Medulla oblongata (tissue), 1 donor: ENCODE measurements around the gene ACSM4.
"Not testable (repeated sequence)": the region's sequence is repeated elsewhere in the genome, so short reads cannot be mapped to it uniquely, and the experiment has no call there.

Source experiments
- DNase-seq: peaks from one replicate; pipeline ENCODE4 v3.0.0-alpha.2; 2015; ENCODE audit errors: extremely low spot score

The ACSM4 gene, protein sequence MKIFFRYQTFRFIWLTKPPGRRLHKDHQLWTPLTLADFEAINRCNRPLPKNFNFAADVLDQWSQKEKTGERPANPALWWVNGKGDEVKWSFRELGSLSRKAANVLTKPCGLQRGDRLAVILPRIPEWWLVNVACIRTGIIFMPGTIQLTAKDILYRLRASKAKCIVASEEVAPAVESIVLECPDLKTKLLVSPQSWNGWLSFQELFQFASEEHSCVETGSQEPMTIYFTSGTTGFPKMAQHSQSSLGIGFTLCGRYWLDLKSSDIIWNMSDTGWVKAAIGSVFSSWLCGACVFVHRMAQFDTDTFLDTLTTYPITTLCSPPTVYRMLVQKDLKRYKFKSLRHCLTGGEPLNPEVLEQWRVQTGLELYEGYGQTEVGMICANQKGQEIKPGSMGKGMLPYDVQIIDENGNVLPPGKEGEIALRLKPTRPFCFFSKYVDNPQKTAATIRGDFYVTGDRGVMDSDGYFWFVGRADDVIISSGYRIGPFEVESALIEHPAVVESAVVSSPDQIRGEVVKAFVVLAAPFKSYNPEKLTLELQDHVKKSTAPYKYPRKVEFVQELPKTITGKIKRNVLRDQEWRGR

DNA sequence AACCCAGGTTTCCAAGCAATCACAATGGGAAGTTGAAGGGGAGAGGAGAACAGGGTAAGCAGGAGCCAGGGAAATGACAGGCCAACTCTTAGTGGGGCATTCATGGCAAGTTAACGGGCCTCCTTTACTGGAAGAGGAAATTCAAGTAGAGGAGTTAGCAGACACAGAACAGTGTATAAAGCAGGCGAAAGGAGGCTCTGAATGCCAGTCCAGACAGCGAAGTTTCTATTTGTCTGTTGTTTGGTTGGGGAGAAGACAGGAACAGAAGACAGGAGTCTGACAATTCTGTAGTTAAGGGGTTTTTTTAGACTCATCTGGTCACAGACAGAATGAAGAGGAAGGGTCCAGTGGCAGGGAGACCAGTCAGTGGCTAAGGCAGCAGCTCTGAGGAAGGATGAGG, at the start of gene ACSM4:
Gene ACSM4 (plus strand): TSS at position 301 of the 400 bp plus-strand sequence. CDS start 260 bp downstream, outside the sequence.
- DNase-seq = no peak

DNA sequence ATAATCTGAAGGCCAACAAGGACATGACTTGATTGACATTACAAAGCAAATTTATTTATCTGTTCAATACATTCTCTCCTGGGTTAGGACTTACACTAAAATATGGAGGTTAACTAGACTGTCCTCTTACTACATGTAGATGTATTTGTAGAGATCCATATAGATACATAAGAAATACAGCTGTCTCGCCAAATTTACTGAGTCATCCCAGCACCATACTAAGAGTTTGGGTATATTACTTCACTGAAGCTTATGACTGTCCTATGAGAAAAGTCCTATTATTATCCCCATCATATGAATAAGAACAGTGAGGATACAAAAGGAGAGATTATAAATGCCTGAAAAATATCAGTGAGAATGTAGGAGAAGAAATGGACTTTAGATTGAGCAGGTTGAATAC, 44.8 kb upstream of the ACSM4 start:
- no peak for DNase-seq

DNA sequence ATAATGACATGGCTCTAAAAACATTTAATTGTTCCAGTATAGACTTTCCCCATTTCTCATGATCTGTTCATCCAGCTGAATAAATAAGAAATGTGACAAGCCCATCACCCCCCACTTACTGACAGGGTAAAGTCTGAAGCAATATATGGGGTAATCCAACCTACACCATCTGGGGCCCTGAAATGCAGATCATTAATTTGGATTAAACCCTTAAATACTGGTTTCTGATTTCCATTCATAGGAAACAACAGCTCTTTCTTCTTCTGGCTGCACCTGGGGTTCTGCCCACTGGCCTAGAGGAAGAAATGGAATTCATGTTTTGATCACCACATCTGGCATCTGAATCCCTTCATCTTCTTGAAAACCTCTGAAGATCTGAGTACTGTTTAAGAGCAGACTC, 39.3 kb upstream of the ACSM4 start:
- no peak for DNase-seq

DNA sequence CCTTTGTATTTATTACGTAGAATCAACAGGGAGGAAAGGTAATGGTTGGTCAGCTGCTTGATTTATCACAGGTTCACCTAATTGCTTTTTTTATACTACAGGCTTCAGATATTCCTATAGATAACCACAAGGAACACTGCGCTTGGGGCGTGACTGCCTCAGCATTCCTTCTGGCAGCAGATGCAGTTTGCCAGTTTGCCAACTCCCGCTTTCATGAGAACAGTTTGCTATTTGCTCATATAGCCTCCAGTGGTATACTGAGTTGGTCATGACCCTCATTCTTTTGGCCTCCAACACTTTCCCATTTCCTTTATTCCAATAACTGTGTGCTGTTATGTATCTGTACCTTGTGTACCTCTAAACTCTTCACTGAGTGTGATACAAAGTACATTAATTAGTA, 38.6 kb upstream of the ACSM4 start:
- DNase-seq = no peak

DNA sequence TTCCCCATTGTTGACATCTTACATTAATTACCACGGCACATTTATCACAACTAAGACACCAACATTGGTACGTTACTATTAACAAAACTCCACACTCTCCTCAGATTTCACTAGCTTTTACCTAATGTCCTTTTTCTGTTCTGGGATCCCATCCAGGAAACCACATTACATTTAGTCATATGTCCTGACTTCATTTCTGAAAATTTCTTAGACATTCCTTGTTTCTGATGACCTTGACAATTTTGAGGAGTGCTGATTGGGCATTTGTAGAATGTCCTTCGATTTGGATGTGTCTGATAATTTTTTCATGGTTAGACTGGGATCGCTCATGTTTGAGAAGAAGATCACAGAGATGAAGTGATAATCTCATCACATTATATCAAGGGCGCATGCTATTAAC, 34.6 kb upstream of the ACSM4 start:
- DNase-seq = no peak

DNA sequence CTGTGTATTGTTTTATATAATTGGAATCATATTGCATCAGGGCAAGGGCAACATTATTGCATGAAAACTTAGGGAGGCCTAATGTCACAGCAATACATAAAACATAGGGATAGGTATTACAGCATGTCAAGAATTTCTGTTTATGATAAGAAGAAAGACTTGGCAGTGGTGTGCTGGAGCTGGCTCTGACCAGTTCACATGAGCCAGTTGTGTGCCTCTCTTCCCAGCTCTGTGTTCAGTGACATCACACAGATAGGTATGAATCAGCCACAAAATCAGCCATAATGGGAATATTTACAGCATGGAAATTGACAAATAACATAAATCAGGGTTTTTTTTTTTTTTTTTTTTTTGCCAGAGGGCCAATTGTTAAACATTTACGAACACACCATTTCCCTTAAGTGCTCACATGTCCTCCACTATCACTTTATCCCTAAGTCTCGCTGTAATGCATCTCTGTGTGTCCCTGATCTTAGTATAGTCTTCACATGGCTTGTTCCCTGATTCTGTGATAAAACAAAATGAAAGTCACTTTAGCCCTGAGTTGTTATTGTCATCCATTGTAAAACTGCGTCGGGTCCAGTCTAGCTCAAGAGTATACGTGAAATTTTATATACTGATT, 31.9 kb upstream of the ACSM4 start:
- no peak for DNase-seq

DNA sequence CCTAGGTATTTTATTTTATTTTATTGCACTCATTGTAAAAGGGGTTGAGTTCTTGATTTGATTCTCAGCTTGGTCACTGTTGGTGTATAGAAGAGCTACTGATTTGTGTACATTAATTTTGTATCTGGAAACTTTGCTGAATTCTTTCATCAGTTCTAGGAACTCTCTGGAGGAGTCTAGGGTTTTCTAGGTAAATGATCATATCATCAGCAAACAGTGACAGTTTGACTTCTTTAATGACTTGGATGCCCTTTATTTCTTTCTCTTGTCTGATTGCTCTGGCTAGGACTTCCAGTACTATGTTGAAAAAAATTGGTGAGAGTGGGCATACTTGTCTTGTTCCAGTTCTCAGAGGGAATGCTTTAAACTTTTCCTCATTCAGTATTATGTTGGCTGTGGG, 28.4 kb upstream of the ACSM4 start:
- not testable (repeated sequence) for DNase-seq

DNA sequence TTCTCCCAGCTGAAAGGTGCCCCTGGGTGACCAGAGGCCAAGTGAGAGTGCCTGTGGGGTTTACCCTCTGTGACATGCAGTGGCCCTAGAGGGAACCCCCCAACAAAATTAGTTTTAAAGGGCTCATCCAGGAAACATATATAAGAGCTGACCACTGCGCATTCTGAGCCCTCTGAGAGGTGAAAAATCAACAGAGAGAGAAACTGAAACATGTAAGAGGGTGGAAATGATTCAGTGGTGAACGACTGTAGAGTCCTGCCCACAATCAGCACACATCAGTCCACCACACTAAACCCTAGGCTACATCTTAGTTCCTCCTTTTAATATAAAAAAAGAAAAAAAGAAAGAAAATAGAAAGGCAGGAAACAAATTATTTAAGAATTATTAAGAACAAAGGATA, 21.0 kb upstream of the ACSM4 start:
- no peak for DNase-seq

DNA sequence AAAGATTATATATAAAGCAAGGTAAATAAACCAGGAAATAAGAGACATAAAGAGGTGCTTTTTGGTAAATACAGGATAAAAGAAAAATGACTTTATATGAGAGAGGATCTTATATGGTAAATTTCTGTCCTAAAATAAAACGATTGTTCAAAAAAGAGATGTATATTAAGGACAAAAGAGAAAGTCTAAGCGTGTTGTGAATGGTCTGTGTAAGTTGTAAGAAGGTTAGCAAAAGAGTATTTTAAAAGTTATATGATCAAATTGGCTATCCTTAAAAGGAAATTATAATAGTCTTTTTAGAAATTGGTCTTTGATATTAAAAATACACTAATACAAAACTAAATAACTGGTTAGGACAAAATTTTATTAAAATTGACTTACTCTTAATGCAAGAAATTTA, 14.1 kb upstream of the ACSM4 start:
- no peak for DNase-seq

DNA sequence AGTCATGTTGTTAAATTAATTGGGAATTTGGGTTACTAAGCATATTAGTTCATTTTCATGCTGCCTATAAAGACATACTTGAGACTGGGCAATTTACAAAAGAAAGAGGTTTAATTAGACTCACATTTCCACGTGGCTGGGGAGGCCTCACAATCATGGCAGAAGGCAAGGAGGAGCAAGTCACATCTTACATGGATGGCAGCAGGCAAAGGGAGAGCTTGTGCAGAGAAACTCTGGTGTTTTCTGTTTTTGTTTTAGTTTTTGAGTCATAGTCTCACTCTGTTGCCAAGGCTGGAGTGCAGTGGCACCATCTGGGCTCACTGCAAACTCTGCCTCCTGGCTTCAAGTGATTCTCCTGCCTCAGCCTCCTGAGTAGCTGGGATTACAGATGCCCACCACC, 13.3 kb upstream of the ACSM4 start:
- not testable (repeated sequence) for DNase-seq

DNA sequence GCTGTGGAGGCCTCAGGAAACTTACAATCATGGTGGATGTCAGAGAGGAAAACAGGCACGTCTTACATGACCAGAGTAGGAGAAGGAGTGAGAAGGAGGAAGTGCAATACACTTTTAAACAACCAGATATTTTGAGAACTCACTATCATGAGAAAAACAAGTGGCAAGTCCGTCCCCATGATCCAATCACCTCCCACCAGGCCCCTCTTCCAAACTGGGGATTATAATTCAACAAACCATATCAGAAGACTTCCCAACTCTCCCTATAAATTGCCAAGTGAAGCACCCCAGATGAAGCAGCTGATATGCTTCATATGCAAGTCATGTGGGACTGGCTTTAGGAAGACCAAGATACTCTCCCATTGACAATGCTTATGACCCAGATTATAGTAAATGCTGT, 11.6 kb upstream of the ACSM4 start:
- DNase-seq = no peak

DNA sequence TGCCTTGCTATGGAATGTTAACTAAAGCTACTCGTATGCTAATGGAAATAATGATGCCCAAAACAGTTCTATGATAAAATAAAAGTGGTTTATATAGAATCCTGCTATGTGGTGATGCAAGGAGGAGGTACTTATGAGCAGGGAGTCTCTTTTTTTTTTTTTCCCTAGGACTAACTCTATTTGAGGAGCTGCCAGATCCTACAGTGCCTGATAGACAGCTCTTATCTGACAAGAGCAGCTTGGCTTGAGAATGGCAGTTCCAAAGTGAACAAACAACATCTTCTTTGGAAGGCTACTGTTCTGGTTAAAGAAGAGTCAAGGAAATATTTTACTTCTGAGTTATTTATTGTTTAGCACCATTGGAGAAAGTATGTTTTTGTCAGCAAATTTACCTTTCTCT, 10.2 kb upstream of the ACSM4 start:
- DNase-seq = no peak

DNA sequence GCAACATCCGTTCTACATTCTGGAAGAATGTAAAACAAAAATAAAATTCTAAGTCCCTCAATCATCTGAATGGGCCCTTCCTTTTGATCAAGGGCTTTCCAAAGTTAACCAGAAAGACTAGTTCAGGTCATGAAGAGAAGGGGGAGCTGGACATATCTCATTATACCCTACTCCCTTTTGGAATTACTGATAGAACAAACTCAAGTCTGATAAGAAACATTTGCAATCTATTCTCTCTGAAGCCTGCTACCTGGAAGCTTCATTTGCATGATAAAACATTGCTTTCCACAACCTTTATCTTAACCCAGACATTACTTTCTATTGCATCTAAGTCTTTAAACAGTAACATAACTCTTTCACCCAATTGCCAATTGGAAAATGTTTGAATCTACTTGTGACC, 8.3 kb upstream of the ACSM4 start:
- DNase-seq = no peak

DNA sequence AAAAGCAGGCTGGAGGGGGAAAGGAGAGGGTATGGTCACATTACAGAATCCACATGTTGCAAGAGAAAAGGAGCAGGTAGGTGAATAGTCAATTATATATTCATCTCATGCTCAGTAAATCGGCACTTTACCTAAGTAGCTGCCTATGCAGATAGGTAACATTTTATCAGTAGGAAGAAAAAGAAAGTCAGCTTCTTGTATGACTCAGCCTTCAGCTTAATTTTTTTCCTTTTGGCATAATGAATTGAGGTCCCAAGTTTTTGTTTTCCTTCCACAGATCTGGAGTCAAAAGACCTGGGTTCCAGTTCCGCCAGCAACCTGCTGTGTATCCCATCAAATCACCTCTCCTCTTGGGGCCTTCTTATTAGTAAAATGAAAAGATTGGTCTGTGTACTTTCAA, 6.0 kb upstream of the ACSM4 start:
- no peak for DNase-seq

DNA sequence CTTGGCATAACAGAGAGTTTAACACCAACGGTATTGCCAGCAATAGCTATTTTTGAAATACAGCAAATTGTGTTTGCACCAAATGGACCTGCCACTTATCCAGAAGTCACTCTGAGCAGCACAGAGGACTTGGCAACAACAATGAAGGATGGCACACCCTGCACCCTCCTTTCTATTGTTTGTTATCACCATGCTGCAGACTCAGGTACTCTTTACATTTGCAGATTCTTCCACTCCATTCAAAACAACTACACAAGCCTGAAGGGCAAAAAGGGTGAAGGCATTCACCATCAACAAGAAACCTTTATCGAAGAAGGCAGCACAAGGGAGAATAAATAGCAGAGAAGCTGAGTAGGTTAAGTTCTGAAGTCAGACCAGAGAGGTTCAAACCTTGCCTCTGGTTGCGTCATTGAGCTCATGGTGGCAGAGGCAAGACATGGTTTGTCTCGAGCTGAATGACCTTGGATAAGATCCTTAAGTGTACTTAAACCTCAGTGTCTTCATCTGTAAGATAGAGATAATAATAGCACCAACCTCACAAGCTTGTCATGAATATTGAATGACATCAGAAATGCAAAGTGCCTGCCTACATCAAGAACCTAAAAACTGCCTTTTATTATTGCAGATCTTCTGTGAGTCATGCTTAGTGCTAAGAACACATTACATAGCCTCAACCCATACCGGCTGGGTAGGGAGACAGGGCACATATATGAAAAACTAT, 1.4 kb upstream of the ACSM4 start:
- DNase-seq = no peak

DNA sequence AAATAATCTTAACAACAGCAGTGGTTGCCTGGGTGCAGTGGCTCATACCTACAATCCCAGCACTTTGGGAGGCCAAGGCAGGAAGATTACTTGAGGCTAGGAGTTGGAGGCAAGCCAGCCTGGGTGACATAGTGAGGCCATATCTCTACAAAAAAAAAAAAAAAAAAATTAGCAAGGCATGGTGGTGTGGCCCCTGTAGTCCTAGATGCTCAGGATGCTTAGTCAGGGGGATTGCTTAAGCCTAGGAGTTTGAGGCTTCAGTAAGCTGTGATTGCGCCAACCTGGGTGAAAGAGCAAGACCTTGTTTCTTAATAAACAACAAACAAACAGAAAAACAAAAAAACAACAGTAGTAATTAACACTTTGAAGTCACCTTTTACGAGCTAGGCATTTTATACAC, 642 bp upstream of the ACSM4 start:
- DNase-seq = no peak

DNA sequence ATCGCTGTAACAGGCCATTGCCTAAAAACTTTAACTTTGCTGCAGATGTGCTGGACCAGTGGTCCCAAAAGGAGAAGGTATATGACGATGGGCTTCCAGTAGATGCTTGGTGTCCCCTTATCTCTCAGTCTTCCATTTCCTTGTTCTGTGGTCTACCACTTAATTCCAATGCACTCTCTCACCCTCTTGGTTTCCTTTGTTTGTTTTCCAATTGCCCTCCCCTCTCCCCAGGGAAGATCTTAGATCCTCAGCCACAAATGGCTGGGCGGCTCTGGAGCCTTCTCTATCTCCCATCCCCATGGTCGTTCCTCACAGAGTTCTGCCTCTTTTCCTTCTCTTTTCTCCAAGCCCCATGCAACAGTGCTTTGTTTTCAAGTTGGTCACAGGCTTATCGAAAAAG, 584 bp downstream of the ACSM4 start:
- no peak for DNase-seq

DNA sequence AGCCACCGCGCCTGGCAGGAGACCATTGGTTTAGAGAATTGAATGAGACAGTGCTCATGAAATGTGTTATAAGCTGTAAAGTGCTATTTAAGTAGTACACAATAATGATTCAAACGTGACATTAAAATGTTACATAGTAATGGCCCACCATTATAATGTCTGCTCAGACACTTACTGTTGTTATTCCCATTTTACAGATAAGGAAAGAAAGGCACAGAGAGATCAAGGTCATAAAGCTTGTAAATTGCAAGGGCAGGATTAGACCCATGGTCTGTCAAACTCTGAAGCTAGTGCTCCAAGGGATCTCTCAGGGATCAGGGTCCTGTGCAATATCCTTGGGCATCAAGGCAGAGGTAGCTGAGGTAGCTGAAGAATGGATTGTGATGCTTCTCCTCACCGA, 6.2 kb downstream of the ACSM4 start:
- no peak for DNase-seq

DNA sequence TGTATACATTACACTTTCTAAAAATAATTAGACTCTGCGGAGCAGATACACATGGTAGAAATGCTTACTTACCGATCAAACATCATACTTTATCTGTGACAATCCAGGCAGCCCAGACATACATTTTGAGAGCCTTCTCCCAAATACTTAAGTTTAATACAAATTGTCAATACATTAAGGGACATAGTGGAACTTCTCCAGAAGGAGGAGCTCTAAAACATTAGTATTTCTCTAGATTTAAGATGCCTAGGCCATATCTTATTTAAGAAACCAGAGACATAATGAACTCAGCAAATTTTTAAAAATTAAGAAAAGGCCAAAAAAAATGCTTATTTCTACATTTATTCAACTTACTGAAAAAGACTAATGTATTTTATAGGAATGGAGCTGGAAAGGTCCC, 16.1 kb downstream of the ACSM4 start:
- DNase-seq = no peak

DNA sequence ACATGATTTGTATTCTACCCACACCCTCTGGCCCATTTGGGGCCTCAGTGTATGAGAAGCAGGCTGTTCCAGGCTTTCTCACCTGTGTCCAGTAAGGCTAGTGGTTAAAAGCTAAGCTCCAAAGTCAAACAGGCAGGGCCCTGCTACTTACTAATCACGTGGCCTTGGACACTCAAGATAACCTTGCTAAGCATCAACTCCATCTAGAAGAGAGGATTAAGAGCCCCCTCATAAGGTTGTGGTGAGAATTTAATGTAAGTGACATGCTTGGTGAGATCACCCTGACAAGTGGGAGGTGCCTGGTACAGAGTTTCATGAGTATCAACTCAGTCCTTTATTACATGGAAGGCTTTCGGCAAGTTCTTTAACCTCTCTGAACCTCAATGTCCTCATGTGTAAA, 17.8 kb downstream of the ACSM4 start:
- no peak for DNase-seq

DNA sequence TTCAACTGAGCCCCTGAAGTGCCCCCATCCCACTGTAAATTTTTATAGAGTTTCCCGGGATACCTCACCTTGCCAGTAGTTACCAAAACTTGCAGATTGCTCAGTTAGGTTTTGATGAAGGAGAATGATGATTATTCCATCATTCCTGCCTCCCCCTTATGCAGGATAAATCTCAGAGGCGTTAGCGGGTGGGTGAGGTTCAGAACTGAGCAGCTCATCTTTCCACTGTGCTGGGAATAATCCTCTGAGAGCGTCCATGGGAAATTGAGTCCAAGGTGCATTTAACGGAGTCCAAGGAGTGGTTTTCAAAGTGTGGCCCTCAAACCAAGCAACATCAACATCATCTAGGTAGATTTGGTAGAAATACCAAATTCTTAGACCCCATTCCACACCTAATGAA, 18.7 kb downstream of the ACSM4 start:
- DNase-seq = no peak

DNA sequence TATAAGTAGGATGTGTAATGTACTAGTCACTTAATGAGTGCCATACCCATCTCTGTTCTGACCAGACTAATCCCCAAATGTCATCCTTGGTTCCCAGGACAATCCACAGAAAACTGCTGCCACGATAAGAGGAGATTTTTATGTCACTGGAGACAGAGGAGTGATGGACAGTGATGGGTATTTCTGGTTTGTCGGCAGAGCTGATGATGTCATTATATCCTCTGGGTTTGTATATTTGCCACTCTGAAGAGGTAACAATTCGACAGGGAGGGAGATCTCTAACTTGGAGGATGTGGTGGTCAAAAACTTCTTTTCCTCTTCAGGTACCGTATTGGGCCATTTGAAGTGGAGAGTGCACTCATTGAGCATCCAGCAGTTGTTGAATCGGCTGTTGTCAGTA, 20.3 kb downstream of the ACSM4 start:
- DNase-seq = no peak

DNA sequence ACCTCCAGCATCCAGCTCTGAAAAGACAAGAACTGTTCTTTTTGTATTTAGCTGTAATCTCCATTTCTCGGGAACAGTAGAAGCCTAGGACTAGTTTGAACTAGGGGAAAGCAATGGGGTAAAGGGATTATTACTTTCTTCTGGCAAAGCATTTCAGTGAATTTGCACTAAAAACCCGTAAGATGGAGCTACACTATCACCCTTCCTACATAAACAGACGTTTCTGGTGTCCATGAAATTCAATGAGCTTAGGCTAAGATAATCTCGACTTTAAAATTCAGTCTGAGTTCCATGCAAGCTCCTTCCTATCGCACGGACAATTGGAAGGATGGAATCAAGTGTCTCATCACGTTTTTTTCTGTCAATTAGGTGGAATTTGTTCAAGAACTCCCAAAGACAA, 24.0 kb downstream of the ACSM4 start:
- DNase-seq = no peak
